Endothelial cell (in vitro differentiated cells): ENCODE measurements around the gene ANOS1. TPM values are rescaled to one million over a fixed set of nuclear protein-coding genes. Genes with fewer than 3 reads are reported as not detected.

Experiments
- DNase-seq: peaks from one replicate; pipeline ENCODE4 v3.0.0; 2021; ENCODE audit warnings: low spot score
- H3K27ac Mint-ChIP-seq: one replicate; pipeline ENCODE4 v1.8.0; 2021; ENCODE audit warnings: mixed read lengths, inconsistent platforms; ENCODE audit not compliant: unreplicated experiment
- H3K27me3 Mint-ChIP-seq: one replicate; pipeline ENCODE4 v1.8.0; 2021; ENCODE audit warnings: mild to moderate bottlenecking, moderate library complexity, mixed read lengths, inconsistent platforms; ENCODE audit not compliant: unreplicated experiment
- H3K36me3 Mint-ChIP-seq: one replicate; pipeline ENCODE4 v1.8.0; 2021; ENCODE audit warnings: mild to moderate bottlenecking, low read depth, mixed read lengths, inconsistent platforms; ENCODE audit not compliant: unreplicated experiment
- H3K4me1 Mint-ChIP-seq: one replicate; pipeline ENCODE4 v1.8.0; 2021; ENCODE audit warnings: mild to moderate bottlenecking, mixed read lengths, inconsistent platforms; ENCODE audit not compliant: unreplicated experiment
- H3K4me3 Mint-ChIP-seq: one replicate; pipeline ENCODE4 v1.8.0; 2021; ENCODE audit warnings: mild to moderate bottlenecking, mixed read lengths, inconsistent platforms; ENCODE audit not compliant: unreplicated experiment
- H3K9me3 Mint-ChIP-seq: one replicate; pipeline ENCODE4 v1.8.0; 2021; ENCODE audit warnings: mixed read lengths, inconsistent platforms; ENCODE audit not compliant: unreplicated experiment
- CTCF ChIP-seq: fragments of 200-600 bp; sonication (generic); IDR thresholded peaks from one replicate; pipeline ENCODE4 v1.5.0; 2021; ENCODE audit warnings: antibody characterized with exemption; ENCODE audit not compliant: unreplicated experiment
- total RNA-seq: library from RNA; stranded (reverse); fragmentation: NEBNext Ultra II Directional; extraction: Animal tissue kit (Norgen Biotek cat#: 25700); gene quantifications from one replicate; pipeline ENCODE4 v1.2.1, GENCODE V29; 2021; ENCODE audit not compliant: unreplicated experiment

The ANOS1 gene
- total RNA-seq, 1 donor from 2014 or later, result 9.6 TPM

GRCh38 chrX:8689473-8689872 is 42.5 kb downstream of the ANOS1 start:
- Mint-ChIP-seq H3K27me3 (no peaks in the 10 kb centered on the region), H3K4me3 (no peak overlapping the region), H3K4me1 (peaks cover 2% of the 10 kb centered on the region), H3K36me3 (no peaks in the 10 kb centered on the region), H3K27ac (no peak overlapping the region), H3K9me3 (no peaks in the 10 kb centered on the region)
- no peak for TF ChIP-seq CTCF
- no peak for DNase-seq

- no peaks in the 10 kb centered on the region for H3K36me3 Mint-ChIP-seq
- H3K4me1 Mint-ChIP-seq, result peaks cover 2% of the 10 kb centered on the region
- no peaks in the 10 kb centered on the region for H3K9me3 Mint-ChIP-seq
- no peak for DNase-seq
- H3K27ac Mint-ChIP-seq, result no peak overlapping the region
- H3K4me3 Mint-ChIP-seq, result no peak overlapping the region
- no peaks in the 10 kb centered on the region for H3K27me3 Mint-ChIP-seq
- TF ChIP-seq CTCF, result no peak
Observed at GRCh38 chrX:8688776-8689175, 43.2 kb downstream of the ANOS1 start.

GRCh38 chrX:8684201-8684965 is 47.6 kb downstream of the ANOS1 start:
- Mint-ChIP-seq H3K27ac (no peak overlapping the region), H3K27me3 (no peaks in the 10 kb centered on the region), H3K9me3 (no peaks in the 10 kb centered on the region), H3K36me3 (no peaks in the 10 kb centered on the region), H3K4me3 (no peak overlapping the region), H3K4me1 (peaks cover 2% of the 10 kb centered on the region)
- no peak for DNase-seq
- TF ChIP-seq CTCF, result no peak

GRCh38 chrX:8683687-8684086 is 48.2 kb downstream of the ANOS1 start:
- Mint-ChIP-seq H3K27me3 (no peaks in the 10 kb centered on the region), H3K36me3 (no peaks in the 10 kb centered on the region), H3K27ac (no peak overlapping the region), H3K9me3 (no peaks in the 10 kb centered on the region), H3K4me3 (no peak overlapping the region), H3K4me1 (no peaks in the 10 kb centered on the region)
- no peak for DNase-seq
- TF ChIP-seq CTCF, result no peak

- H3K27ac Mint-ChIP-seq, result no peak overlapping the region
- no peak for DNase-seq
- H3K27me3 Mint-ChIP-seq, result no peaks in the 10 kb centered on the region
- H3K4me1 Mint-ChIP-seq, result no peaks in the 10 kb centered on the region
- no peaks in the 10 kb centered on the region for H3K9me3 Mint-ChIP-seq
- no peaks in the 10 kb centered on the region for H3K36me3 Mint-ChIP-seq
- no peak for TF ChIP-seq CTCF
- H3K4me3 Mint-ChIP-seq, result no peak overlapping the region
Observed at GRCh38 chrX:8679550-8679949, 52.4 kb downstream of the ANOS1 start.
